Measurements from ENCODE around the gene ADAM19. TPM values are rescaled to one million over a fixed set of nuclear protein-coding genes. Genes with fewer than 3 reads are reported as not detected.

The ADAM19 gene, protein sequence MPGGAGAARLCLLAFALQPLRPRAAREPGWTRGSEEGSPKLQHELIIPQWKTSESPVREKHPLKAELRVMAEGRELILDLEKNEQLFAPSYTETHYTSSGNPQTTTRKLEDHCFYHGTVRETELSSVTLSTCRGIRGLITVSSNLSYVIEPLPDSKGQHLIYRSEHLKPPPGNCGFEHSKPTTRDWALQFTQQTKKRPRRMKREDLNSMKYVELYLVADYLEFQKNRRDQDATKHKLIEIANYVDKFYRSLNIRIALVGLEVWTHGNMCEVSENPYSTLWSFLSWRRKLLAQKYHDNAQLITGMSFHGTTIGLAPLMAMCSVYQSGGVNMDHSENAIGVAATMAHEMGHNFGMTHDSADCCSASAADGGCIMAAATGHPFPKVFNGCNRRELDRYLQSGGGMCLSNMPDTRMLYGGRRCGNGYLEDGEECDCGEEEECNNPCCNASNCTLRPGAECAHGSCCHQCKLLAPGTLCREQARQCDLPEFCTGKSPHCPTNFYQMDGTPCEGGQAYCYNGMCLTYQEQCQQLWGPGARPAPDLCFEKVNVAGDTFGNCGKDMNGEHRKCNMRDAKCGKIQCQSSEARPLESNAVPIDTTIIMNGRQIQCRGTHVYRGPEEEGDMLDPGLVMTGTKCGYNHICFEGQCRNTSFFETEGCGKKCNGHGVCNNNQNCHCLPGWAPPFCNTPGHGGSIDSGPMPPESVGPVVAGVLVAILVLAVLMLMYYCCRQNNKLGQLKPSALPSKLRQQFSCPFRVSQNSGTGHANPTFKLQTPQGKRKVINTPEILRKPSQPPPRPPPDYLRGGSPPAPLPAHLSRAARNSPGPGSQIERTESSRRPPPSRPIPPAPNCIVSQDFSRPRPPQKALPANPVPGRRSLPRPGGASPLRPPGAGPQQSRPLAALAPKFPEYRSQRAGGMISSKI
- polyA plus RNA-seq (2012; ENCODE audit: low read depth, missing spikeins) = 8.8 TPM

DNA sequence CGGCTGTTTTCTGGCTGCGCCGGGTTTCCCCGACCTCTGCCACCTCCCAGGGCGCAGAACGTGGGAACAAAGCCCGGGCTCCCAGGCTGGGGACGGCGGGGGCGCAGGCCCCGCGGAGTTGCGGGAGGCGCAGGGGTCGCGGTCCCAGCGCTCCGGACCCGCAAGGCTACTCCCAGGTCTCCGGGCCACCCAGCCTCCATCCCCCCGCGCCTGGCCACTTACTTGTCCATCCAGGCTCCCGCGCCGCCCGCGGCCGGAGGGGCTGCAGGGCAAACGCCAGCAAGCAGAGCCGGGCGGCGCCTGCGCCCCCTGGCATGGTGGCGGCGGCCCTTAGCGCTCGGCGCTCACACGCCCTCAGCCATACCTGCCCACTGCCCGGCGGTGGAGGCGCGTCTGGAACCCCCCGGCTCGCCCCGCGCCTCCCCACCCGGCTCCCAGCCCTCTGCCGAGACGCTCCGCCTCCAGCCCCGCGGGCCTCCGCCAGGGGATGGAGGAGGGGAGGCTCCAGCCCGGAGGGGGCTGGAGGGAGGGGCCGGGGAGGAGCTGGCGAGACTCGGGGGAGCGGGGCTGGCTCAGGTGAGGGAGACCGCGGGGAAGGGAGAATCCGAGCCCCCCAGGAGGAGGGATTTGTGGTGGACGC lies at the start of gene ADAM19:
ADAM19 (minus strand) TSS at position 395 of the 640 bp plus-strand sequence; CDS start at position 316, 79 bp downstream.
- FAIRE-seq = peak; percentile 58
- peak; percentile 57 for DNase-seq (ENCODE audit: insufficient read length, low spot score)
- no peak for TF ChIP-seq SPI1 (IDR thresholded peaks at IDR 0.05; ENCODE audit: low read depth, low read length)
- TF ChIP-seq POLR2A (IDR thresholded peaks at IDR 0.05; ENCODE audit: low read depth, low read length) = no peak
- no peak for TF ChIP-seq PAX5 (IDR thresholded peaks at IDR 0.05; ENCODE audit: insufficient read depth, low read length, severe bottlenecking)
- peak; percentile 48; the same call in 1 of the 2 replicates for TF ChIP-seq POLR2AphosphoS5 (IDR thresholded peaks at IDR 0.05; ENCODE audit: low read depth, low read length)

GRCh38 chr5:157624144-157624543 lies 48.6 kb upstream of the ADAM19 start:
- FAIRE-seq = no peak
- no peak for DNase-seq (ENCODE audit: insufficient read length, low spot score)
- no peak for TF ChIP-seq TAF1 (IDR thresholded peaks at IDR 0.05; ENCODE audit: low read depth, low read length)
- no peak for TF ChIP-seq POLR2A (IDR thresholded peaks at IDR 0.05; ENCODE audit: low read depth, low read length)
- TF ChIP-seq SPI1 (IDR thresholded peaks at IDR 0.05; ENCODE audit: low read depth, low read length) = no peak
- TF ChIP-seq POU2F2 (IDR thresholded peaks at IDR 0.05; ENCODE audit: low read depth, low read length) = no peak
- TF ChIP-seq PAX5 (IDR thresholded peaks at IDR 0.05; ENCODE audit: insufficient read depth, low read length, severe bottlenecking) = no peak
- no peak for TF ChIP-seq POLR2AphosphoS5 (IDR thresholded peaks at IDR 0.05; ENCODE audit: low read depth, low read length)

GRCh38 chr5:157620776-157621175 lies 45.2 kb upstream of the ADAM19 start:
- TF ChIP-seq PAX5 (IDR thresholded peaks at IDR 0.05; ENCODE audit: insufficient read depth, low read length, severe bottlenecking) = no peak
- no peak for TF ChIP-seq TAF1 (IDR thresholded peaks at IDR 0.05; ENCODE audit: low read depth, low read length)
- no peak for TF ChIP-seq POU2F2 (IDR thresholded peaks at IDR 0.05; ENCODE audit: low read depth, low read length)
- TF ChIP-seq POLR2AphosphoS5 (IDR thresholded peaks at IDR 0.05; ENCODE audit: low read depth, low read length) = no peak
- TF ChIP-seq POLR2A (IDR thresholded peaks at IDR 0.05; ENCODE audit: low read depth, low read length) = no peak
- no peak for TF ChIP-seq SPI1 (IDR thresholded peaks at IDR 0.05; ENCODE audit: low read depth, low read length)
- FAIRE-seq (no peak), DNase-seq (ENCODE audit: insufficient read length, low spot score) (no peak)

GRCh38 chr5:157618191-157618765 lies 42.7 kb upstream of the ADAM19 start:
- FAIRE-seq (no peak), DNase-seq (ENCODE audit: insufficient read length, low spot score) (no peak)
- TF ChIP-seq POLR2A (IDR thresholded peaks at IDR 0.05; ENCODE audit: low read depth, low read length) = no peak
- TF ChIP-seq POU2F2 (IDR thresholded peaks at IDR 0.05; ENCODE audit: low read depth, low read length) = no peak
- TF ChIP-seq SPI1 (IDR thresholded peaks at IDR 0.05; ENCODE audit: low read depth, low read length) = no peak
- TF ChIP-seq POLR2AphosphoS5 (IDR thresholded peaks at IDR 0.05; ENCODE audit: low read depth, low read length) = no peak
- no peak for TF ChIP-seq TAF1 (IDR thresholded peaks at IDR 0.05; ENCODE audit: low read depth, low read length)
- TF ChIP-seq PAX5 (IDR thresholded peaks at IDR 0.05; ENCODE audit: insufficient read depth, low read length, severe bottlenecking) = no peak

DNA sequence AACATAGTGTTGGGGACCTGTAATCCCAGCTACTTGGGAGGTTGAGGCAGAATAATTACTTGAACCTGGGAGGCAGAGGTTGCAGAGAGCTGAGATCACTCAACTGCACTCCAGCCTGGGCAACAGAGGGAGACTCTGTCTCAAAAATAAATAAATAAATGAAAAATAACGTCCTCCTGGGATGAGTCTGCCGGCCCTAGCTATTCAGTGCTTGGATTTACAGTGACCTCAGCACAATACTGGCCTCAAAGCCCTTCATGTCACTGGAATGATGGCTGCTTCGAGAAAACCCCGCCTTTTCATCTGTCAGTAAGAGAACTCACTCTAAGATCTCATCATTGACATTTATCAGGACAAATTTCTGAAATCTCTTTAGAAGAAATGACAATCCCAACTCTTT lies 41.2 kb upstream of the ADAM19 start:
- TF ChIP-seq PAX5 (IDR thresholded peaks at IDR 0.05; ENCODE audit: insufficient read depth, low read length, severe bottlenecking) = no peak
- no peak for TF ChIP-seq SPI1 (IDR thresholded peaks at IDR 0.05; ENCODE audit: low read depth, low read length)
- no peak for TF ChIP-seq POLR2AphosphoS5 (IDR thresholded peaks at IDR 0.05; ENCODE audit: low read depth, low read length)
- no peak for TF ChIP-seq TAF1 (IDR thresholded peaks at IDR 0.05; ENCODE audit: low read depth, low read length)
- no peak for TF ChIP-seq POLR2A (IDR thresholded peaks at IDR 0.05; ENCODE audit: low read depth, low read length)
- TF ChIP-seq POU2F2 (IDR thresholded peaks at IDR 0.05; ENCODE audit: low read depth, low read length) = no peak
- DNase-seq (ENCODE audit: insufficient read length, low spot score) = no peak
- no peak for FAIRE-seq

DNA sequence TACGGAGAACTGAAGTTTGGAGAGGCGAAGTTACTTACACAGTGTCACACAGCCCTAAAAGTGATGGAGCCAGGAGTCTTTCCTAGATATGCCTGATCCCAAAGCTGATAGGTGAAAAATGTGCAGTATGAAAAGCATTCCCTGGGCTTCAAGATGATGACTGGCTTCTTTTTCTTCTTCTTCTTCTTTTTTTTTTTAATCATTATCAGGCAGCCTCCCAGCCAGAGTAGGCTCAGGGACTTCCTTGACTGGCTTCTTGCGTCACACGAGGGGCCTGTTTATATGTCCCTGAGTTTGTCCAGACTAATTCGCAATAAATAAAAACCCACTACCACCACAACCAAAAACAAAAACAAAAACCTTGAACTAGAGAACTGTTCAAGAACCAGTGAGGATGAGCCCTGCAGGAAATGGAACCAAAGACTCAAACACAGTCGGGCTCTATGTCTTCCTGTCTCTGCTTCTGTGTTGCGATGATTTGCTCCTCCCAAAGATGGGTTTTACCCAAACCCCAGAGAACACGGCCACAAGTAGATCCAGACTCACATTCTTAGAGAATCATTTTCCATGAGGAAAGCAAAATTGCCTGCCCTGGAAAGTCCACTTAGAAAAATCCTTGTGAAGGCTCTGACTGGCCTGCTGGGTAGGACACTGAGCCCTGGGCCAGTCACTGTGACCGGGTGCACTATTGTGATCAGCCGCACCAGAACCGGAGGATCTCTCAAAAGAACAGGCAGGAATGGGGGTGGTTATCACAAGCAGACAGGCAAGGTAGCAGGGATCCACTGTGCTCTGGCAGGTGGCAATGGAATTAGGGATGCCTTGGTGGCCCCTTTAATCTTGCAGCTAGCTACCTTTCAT lies 38.0 kb upstream of the ADAM19 start:
- DNase-seq (ENCODE audit: insufficient read length, low spot score) = no peak
- TF ChIP-seq POLR2A (IDR thresholded peaks at IDR 0.05; ENCODE audit: low read depth, low read length) = no peak
- TF ChIP-seq SPI1 (IDR thresholded peaks at IDR 0.05; ENCODE audit: low read depth, low read length) = no peak
- TF ChIP-seq POLR2AphosphoS5 (IDR thresholded peaks at IDR 0.05; ENCODE audit: low read depth, low read length) = no peak
- TF ChIP-seq TAF1 (IDR thresholded peaks at IDR 0.05; ENCODE audit: low read depth, low read length) = no peak
- no peak for TF ChIP-seq POU2F2 (IDR thresholded peaks at IDR 0.05; ENCODE audit: low read depth, low read length)
- TF ChIP-seq PAX5 (IDR thresholded peaks at IDR 0.05; ENCODE audit: insufficient read depth, low read length, severe bottlenecking) = no peak
- no peak for FAIRE-seq

DNA sequence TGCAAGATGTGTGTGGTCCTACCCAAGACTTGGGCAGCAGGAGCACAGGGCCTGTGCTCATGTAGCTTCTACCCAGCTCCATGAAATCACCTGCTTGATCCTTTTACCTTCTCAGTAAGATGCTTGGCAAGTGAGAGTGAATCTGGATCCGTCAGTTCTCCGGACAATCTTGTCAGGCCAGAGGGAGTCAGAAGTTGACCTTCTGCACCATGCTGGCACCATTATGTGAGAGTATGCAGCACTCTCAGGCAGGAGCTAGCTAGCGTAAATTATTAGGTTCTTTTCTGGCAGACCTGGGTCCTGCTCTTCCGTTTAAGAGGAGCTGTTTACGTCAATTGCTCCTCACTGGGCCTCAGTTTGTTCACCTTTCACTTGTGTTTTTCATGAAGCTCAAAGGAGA lies 37.0 kb upstream of the ADAM19 start:
- DNase-seq (ENCODE audit: insufficient read length, low spot score) = no peak
- FAIRE-seq = no peak
- no peak for TF ChIP-seq POLR2AphosphoS5 (IDR thresholded peaks at IDR 0.05; ENCODE audit: low read depth, low read length)
- no peak for TF ChIP-seq POU2F2 (IDR thresholded peaks at IDR 0.05; ENCODE audit: low read depth, low read length)
- no peak for TF ChIP-seq SPI1 (IDR thresholded peaks at IDR 0.05; ENCODE audit: low read depth, low read length)
- no peak for TF ChIP-seq PAX5 (IDR thresholded peaks at IDR 0.05; ENCODE audit: insufficient read depth, low read length, severe bottlenecking)
- TF ChIP-seq TAF1 (IDR thresholded peaks at IDR 0.05; ENCODE audit: low read depth, low read length) = no peak
- no peak for TF ChIP-seq POLR2A (IDR thresholded peaks at IDR 0.05; ENCODE audit: low read depth, low read length)

Measured in GM12891 (cell line).